Measurements from ENCODE around the gene PTDSS2.
A peak's percentile ranks its signal among the peaks of the same experiment; 100 is the strongest.

PTDSS2 gene

DNA sequence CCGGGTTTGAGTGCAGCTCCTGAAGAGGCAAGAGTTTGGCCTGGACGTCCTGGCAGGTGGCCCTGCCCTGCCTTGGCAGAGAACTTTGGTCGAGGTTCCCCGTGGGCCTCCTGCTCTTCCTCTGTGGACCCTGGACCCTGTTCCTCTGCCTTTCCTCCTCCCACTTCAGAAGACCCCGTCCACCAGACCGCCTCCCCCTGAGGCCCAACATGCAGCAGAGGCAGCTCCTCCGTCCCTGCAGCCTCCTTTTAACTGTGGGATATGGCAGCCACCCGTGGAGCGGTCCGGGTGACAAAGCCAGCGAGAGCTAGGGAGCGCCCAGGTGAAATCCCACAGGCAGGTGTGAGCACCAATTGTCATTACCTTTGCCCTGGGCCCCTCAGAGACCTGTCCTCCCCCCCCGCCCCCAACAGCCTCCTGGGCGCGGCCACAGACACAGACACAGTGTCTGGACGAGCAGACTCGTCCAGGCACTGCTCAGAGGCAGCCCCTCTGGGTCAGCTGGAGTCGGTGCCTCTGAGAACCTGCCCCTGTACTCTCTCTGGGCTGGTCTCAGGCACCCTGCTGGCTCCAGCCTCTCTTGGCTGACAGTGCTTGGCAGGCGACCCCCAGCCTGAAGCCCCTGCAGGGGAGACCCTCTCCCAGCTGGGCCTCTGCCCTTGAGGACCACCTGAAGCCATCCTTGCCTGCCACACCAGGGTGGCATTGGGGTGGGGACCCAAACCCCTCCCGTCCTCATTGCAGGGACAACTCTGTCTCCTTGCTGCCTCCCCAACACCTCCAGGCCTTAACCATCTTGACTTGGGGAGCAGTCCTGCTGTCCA is 4.1 kb upstream of the PTDSS2 start:
- DNase-seq (ENCODE audit: low read depth in 1 of 2, low spot score in 1 of 2), result no peak

DNA sequence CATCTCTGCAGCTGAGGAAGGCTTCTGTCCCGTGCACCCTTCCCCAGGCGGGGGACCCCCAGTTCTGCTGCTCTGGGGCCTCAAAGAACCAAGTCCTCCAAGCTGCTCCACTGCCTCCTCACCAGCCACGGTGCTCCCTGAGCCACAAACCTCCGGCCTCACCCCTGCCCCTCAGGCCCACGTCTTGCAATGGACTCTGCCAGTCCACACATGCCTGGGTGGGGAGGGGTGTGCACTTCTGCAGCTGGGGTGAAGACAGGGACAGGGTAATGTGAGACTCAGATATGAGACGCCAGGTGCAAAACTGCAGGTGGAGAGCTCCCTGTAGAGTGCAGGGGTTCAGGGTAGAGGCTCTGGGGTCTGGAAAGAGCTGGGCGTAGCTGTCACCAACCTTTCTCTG is 3.2 kb upstream of the PTDSS2 start:
- no peak for DNase-seq (ENCODE audit: low read depth in 1 of 2, low spot score in 1 of 2)

DNA sequence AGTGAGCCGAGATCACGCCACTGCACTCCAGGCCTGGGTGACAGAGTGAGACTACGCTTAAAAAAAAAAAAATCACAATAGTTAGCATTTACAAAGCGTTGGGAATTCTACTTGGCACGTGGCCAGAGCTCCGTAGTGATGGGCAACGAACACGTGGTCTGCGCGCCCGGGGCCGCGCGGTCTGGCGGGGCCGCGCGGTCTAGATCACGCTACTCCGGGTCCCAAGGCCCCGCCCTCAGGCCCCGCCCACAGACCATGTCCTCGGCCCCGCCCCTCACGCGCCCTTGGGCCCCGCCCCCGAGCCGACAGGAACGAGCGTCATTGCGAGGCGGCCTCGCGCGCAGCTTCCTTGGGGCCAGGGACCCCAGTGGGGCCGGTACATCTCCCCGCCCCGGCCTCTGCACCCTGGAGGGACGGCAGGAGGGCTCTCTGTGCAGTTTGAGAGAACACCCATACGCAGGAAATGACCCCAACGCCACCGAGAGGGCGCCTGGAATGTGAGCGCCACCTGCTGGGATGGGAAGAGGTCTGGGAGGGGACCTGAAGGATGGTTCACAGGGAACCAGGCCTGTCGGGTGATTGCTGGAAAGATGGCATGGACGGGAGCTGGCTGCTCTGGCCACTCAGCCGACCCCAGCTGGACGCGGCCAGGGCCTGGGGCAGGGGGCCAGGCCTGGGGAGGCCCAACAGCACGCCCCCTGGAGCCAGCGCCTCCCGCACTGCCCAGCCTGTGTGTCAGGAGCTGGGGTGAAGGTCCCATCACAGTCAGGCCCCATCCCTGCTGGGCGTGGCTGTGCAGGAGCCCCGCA is 2.0 kb upstream of the PTDSS2 start:
- DNase-seq (ENCODE audit: low read depth in 1 of 2, low spot score in 1 of 2), result peak; percentile 92 to 97

DNA sequence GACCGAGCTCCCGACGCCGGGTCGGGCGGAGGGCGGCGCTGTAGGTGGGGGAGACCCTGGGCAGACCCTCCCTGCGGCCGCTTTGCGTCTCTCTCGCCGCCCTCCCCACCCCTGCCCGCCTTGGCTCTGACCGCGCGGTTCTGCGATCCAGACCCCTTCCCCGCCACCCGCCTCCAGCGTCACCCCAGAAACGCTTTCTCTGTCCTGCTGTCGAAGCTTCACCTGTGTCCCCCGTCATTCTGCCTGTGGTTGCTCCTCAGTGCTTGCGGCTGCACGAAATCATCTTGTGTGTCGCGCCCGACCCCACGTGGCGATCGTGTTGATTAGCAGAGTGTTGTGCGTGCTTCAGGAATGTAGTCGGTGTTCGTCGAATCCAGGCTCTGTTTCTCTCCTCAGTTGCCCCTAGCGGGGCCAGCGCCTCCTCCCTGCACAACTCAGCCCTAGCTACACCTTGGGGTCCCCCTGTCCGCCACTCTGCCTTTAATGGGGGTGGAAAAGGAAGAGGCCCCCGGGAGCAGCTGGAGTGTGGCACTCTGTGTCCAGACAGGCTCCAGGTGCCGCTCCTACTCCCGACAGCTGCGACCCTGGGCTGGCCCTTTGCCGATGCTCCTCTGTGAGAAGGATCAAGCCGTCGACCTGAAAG is 851 bp downstream of the PTDSS2 start:
- peak; percentile 45 to 63 for DNase-seq (ENCODE audit: low read depth in 1 of 2, low spot score in 1 of 2)

DNA sequence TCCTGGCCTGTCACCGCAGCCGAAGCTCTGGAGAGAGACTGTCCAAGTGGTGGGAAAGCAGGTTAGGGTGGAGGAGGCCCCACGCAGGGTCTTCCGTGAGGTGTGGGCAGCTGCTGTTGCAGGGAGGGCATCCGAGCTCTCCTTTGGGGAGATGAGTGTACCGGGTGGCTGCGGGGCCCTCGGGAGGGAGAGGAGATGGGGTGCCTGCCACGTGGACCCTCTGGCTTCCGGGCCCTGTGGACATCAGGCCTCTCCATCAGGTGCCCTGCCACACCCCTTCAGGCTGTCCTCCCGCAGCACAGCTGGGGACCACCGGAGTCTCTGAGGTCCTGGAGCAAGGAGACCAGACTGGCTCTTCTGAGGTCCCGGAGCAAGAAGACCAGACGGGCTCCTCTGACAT is 1.7 kb downstream of the PTDSS2 start:
- no peak for DNase-seq (ENCODE audit: low read depth in 1 of 2, low spot score in 1 of 2)

DNA sequence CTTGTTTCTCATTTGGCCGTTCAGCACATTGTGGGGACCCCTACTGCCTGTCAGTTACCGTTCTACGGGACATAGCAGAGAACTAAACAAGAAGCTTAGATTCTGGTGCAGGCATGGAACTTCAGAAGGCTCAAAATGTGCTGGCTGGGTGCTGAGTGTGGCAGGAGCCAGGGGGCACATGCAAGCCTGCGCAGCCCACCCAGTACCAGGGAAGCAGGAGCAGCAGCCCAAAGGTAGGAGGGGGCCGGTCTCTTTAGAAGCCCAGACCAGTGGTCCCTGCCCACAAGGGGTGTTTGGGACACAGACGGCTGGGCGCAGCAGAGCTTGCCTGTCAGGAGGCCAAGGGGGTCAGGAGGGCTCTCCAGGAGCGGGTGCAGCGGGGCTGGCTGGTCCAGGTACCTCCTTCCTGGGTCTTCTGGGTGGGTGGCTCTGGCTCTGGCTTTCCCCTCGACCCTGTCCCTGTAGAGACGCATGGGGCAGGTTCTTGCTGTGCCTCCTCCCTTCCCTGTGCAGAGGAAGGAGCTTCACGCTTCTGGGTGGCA is 2.2 kb downstream of the PTDSS2 start:
- no peak for DNase-seq (ENCODE audit: low read depth in 1 of 2, low spot score in 1 of 2)

DNA sequence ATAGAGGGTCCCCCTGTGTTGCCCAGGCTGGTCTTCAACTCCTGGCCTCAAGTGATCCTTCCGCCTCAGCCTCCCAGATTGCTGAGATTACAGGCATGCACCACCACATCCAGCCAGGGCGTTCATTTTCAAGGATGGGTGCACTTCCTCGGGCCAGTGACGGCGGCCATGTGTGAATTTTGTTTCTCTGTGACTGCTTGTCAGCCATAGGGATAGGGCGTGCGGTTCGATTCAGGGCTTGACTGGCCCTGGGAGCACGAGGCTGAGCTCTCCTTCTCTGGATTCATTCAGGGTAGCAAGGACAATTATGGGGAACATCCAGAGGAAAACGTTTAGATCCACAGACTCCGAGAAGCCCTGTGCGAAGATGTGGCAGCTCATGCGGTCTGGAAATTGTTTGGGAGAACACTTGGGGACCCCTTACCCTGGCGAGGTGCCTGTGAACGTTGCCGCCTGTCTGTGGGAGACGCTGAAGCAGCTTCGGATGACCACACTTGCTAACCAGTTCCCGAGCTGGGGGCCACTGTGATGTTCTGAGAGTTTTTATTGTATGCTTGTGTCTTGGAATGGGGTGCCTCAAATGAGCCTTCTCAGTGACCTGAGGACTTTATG is 2.9 kb downstream of the PTDSS2 start:
- DNase-seq (ENCODE audit: low read depth in 1 of 2, low spot score in 1 of 2), result no peak

DNA sequence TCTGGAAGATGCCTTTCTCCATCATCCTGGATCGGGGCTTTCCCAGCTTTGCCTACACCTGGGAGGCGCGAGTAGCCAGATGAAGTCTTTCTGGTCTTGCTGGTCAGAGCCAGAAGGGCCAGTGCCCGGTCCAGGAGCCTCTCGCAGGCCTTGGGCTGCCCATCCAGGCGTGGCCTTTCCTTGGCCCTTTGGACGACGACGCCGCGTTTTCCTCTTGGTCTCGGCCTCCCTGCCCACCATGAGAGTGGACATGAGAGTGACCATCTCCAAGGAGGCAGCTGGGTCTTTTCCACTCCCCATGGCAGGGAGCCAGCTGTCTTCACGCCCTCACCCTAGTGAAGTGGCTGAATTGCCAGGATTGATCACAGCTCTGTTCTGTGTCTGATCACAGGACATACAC is 3.5 kb downstream of the PTDSS2 start:
- no peak for DNase-seq (ENCODE audit: low read depth in 1 of 2, low spot score in 1 of 2)

DNA sequence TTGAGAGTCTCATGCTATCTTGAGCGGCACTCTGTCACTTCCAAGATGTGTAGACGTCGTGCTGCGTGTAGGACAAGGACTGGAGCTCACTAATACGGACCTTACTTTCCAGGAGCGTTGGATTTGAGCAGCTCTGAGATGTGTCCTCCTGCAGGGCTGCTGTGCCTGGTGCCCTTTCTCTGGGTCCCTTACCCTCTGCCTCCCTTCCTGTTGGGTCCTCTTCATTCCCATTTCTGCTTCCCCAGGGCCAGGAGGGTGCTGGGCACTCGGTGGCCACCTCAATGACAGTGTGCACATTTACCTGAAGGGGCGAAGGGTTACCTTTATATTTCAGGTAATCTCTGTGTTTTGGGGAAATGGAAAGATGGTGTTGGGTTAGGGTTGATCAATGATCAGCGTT is 4.0 kb downstream of the PTDSS2 start:
- DNase-seq (ENCODE audit: low read depth in 1 of 2, low spot score in 1 of 2), result no peak

DNA sequence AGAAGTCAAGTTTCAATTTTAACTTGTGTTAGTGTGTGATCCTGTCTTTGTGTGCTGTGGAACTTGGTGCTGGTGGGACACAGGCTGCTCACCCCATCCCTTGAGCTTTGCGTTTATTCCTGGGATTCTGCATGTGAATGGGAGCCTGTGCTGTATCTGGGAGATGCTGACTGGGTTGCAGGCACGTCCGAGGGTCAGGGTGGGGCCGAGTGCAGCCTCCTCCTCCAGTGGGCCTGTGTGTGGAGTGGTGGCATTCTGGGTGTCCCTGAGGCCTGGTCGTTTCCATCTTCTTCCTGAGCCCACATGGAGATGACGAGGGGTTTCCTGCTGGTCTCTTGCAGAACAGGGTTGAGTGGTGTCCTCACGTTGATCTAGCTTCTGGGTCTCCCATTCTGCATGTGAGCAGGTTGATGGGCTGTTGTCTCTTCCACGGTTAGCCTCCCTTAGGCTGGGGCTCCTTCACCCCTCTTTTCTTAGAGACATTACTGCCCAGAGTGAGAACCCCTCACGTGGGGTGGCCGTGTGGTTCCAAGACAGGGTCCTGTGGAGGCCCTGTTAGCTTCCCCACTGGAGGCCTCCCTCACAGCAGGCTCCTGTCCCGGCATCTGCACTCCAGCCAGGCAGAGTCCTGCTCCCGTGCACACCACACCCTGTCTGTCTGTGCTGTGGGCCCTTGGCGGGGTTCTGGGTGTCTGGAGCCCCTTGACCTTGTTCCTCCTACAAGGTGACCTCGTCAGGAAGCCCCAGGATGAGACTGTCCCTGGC is 4.9 kb downstream of the PTDSS2 start:
- no peak for DNase-seq (ENCODE audit: low read depth in 1 of 2, low spot score in 1 of 2)

DNA sequence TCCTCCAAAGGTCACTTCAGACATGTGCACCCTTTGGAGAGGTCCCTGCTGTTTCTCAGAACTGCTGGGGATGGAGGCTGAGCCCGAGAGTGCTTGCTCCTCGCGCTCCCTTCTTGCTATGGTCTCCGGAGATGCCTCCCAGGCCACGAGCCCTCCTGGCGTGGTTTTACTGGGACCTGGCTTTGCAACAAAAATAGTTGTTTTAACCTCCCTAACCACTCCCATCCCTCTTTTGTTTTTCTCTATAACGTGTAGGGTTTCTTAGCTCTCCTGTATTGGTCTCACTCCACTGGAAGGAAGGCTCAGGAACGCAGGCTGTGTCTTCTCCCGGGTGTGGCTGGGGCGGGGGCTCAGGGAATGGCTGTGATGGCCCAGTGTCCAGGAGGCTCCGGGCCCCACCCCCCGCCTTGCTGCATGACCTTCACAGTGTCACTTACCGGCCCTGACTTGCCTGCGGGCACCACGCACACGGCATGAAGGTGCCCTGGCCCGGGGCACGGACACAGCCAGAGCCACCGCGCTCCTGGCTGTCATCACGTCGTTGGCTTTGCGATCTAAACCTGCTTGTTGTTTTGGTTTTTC is 5.6 kb downstream of the PTDSS2 start:
- DNase-seq (ENCODE audit: low read depth in 1 of 2, low spot score in 1 of 2), result no peak

DNA sequence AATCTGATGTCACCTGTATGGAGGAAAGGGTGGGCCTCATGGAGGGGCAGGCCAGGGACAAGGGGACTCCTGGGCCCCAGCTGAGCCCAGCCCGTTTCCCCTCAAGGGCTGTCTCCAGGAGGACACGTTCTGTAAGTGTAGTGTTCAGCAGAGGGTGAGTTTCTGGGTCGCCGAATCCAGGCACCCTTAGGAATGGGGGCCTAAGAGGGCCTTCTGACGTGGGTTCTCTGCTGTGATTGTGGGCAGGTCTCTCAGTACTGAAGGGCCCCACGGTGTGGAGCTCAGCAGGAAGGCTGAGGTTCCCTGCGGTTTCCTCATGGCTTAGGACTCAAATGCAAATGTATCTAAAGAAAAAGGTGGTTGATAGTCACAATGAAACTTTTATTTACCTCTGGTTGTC is 6.5 kb downstream of the PTDSS2 start:
- peak in 1 of 2 donors; percentile 27 for DNase-seq (ENCODE audit: low read depth in 1 of 2, low spot score in 1 of 2)

DNA sequence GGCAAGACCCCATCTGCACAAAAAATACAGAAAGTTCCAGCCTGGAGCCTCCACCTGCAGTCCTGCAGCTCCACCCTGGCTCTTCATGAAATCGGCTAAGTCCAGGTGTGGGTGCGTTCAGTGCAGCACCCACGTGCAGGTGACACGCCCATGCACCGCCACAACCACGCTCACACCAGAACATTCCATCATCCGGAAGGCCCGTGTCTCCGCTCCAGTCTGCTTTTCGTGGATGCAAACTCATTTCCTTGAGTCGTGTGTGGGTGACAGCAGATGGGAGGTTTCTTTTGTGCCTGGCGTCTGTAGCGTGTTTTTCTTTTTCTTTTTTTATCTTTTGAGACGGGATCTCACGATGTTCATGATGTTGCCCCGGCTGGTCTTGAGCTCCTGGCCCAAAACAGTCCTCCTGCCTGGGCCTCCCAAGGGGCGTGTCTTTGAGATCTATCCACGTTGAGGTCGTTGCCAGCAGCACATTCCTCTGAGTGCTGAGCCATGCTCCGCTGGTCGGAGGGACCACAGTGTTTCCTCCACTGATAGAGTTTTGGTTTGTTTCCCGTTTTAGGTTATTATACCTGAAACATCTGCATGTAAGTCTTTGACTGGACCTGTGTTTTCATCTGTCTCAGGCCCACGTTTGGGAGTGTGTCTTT is 7.2 kb downstream of the PTDSS2 start:
- DNase-seq (ENCODE audit: low read depth in 1 of 2, low spot score in 1 of 2), result no peak

DNA sequence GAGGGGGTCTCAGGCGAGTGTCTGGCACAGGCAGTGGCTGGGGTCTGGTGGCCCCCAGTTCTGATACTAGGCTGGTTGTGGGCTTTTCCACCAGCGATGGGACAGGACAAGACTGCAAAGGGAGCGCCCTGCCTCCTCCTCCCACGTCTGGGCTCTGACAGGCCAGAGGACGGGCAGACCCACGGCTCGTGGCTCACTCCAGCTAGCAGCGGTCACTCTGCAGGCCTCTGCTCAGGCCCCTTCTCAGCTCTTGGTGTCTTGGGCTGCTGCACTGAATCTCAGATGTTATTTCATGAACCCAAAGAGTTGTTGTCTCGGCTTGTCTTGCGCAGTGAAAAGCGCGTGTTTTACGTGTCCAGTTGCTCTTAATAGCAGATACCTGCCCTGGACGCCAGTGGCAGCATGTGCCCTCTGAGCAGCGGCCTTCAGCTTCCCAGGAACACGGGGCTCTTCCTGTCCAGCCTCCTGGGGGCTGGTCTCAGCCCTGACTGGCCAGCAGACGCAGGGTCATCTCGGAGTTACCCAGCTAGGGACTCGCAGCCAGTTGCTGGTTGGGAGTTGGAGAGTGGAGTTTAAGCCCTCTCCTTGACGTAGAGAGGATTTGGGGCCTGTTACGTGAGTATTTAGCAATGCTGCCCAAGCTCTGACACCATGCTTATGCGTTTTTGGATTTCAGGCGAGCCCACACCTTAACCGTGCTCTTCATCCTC is 9.6 kb downstream of the PTDSS2 start:
- no peak for DNase-seq (ENCODE audit: low read depth in 1 of 2, low spot score in 1 of 2)

DNA sequence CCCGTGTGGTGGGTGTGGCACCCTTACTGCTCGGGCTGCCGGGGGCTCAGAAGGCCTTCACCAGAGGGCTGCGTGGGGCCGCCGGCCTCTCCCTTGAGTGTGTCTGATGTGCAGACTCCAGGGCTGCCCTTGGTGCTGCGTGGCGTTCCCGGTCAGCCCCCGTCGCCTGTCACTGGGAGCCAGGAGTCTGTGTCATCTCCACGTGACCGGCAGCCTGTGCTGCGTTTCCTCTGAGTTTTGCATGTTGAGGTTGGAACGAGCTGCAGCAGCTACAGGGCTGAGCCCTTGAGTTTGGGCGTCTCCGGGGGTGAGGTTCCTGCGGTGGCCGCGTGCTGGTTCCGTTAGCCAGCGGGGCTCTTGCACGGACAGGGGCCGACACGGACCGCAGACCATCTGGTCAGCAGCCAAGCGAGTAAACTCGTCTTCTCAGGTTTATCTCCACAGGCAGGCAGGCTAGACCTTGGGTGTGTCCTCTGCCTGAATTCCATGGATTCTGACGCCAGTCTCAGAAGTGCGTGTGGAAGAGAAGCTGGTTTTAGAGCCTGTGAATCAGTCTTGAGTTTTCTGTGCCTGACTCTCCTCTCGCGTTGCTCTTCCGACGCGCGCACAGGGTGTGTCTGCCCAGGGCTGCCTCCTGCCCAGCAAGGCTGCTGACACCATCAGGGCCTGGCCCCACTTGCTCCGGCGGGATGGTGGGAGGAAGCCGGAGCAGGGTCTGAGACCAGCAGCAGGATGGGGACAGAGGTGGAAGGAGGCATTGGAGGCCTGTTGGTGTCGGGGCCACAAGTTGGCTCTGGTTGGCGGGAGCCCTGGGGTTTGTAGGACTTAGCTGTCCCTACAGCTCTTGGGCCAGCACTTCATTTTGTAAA is 10.5 kb downstream of the PTDSS2 start:
- no peak for DNase-seq (ENCODE audit: low read depth in 1 of 2, low spot score in 1 of 2)

DNA sequence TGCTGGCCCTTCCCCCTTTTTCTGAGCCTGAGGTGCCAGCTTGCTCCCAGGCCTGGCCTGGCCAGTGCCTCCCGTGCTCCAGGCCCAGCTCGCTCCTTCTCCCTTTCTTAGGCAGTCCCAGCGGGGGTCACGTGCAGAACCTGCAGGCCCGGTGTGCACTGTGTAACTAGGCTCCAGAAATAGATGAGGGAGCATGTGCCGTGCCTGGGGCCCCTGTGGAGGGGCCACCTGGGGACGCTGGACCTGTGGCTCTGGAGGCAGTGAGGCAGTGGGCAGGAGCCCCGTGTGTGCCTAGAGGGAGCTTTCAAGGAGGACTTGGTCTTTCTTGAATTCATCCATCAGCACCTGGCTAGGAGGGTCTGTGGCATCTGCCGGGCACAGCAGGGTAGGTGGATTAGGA is 11.5 kb downstream of the PTDSS2 start:
- no peak for DNase-seq (ENCODE audit: low read depth in 1 of 2, low spot score in 1 of 2)

DNA sequence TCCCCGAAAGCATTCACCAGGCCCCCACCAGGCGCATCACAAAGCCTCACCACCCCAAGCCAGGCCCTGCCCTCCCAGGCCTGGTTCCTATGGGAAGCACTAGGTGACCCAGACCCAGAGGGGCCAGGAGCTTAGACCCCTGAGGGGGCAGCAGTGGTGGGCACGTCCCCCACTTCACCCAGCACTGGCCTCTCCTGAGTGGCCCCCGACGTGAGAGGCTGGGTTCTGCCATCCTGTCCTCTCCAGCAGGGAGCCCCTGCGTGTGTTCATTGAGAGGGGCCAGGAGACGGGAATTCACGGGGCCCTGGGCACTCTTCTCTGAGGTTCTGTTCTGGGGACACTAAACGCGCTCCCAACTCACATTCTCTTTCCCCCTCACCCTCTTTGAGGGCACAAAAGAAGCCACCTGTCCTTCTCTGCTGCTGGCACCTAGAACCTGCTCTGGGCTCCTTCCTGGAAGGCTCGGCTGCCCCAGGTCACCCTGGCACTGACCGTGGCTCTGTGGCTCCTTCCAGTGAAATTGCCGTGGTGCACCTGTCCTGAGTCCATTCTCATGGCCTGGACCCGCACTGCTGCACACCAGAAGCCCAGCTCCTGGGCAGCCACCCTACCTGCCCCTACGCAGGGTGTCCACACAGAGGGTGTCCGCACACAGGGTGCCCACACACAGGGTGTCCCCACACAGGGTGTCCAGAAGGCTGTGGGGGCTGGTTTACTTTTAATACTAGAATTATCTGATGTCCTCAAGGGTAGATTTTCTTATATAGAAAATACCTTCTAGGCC is 12.2 kb downstream of the PTDSS2 start:
- DNase-seq (ENCODE audit: low read depth in 1 of 2, low spot score in 1 of 2), result no peak

Data from activated CD4-positive, alpha-beta T cell treated with anti-CD3 and anti-CD28 coated beads, Interleukin-2, amount 50 U/mL, for 24 hours (primary cell).